ENCODE results near the gene XRCC5. TPM values are rescaled to one million over a fixed set of nuclear protein-coding genes. Genes with fewer than 3 reads are reported as not detected.

The XRCC5 gene
- total RNA-seq, 1 donor from 2014 or later = 807 TPM

GRCh38 chr2:216216951-216217903 lies 108.1 kb downstream of the XRCC5 start:
- H3K27me3 Mint-ChIP-seq (ENCODE audit: insufficient read depth, low read depth) = no peaks in the 10 kb centered on the region
- Histone ChIP-seq H3K4me2 (no peak overlapping the region), H2AFZ (replicated peaks) (no peak overlapping the region)

GRCh38 chr2:216217904-216218260 lies 108.7 kb downstream of the XRCC5 start:
- H2AFZ ChIP-seq (replicated peaks) = no peak overlapping the region
- Mint-ChIP-seq H3K36me3 (peaks cover 3% of the 10 kb centered on the region), H3K27me3 (ENCODE audit: insufficient read depth, low read depth) (no peaks in the 10 kb centered on the region), H3K9me3 (no peaks in the 10 kb centered on the region), H3K27ac (no peak overlapping the region), H3K4me1 (no peaks in the 10 kb centered on the region), H3K4me3 (no peak overlapping the region)
- H3F3A ChIP-seq (ENCODE audit: low read depth) = no peaks in the 10 kb centered on the region
- H4K20me1 ChIP-seq (ENCODE audit: low read depth) = no peaks in the 10 kb centered on the region
- no peak overlapping the region for H3K4me3 ChIP-seq
- H3K27me3 ChIP-seq = no peaks in the 10 kb centered on the region
- no peaks in the 10 kb centered on the region for H3K79me2 ChIP-seq (ENCODE audit: low read depth)
- H3K9ac ChIP-seq = no peak overlapping the region
- DNase-seq (ENCODE audit: low spot score) = no peak
- no peaks in the 10 kb centered on the region for H3K9me3 ChIP-seq (ENCODE audit: low read depth)
- no peaks in the 10 kb centered on the region for H3K36me3 ChIP-seq
- TF ChIP-seq EZH2phosphoT487 (IDR thresholded peaks at IDR 0.05) = no peak
- no peak for TF ChIP-seq CTCF (IDR thresholded peaks at IDR 0.05)
- H3K27ac ChIP-seq = no peak overlapping the region
- no peak overlapping the region for H3K4me2 ChIP-seq
- H3K4me1 ChIP-seq = no peaks in the 10 kb centered on the region

More at GRCh38 chr2:216216951-216217903, 108.1 kb downstream of the XRCC5 start:
- Histone ChIP-seq H3K9me3 (ENCODE audit: low read depth) (no peaks in the 10 kb centered on the region), H4K20me1 (ENCODE audit: low read depth) (no peaks in the 10 kb centered on the region), H3K4me3 (no peak overlapping the region), H3F3A (ENCODE audit: low read depth) (no peaks in the 10 kb centered on the region), H3K27me3 (no peaks in the 10 kb centered on the region), H3K4me1 (no peaks in the 10 kb centered on the region), H3K79me2 (ENCODE audit: low read depth) (no peaks in the 10 kb centered on the region), H3K27ac (no peak overlapping the region), H3K9ac (no peak overlapping the region), H3K36me3 (no peaks in the 10 kb centered on the region)
- H3K4me3 Mint-ChIP-seq = no peak overlapping the region
- no peak overlapping the region for H3K27ac Mint-ChIP-seq
- peaks cover 6% of the 10 kb centered on the region for H3K36me3 Mint-ChIP-seq
- TF ChIP-seq EZH2 (IDR thresholded peaks at IDR 0.05) = no peak
- TF ChIP-seq CTCF (IDR thresholded peaks at IDR 0.05) = no peak
- no peak for TF ChIP-seq EZH2phosphoT487 (IDR thresholded peaks at IDR 0.05)
- DNase-seq (ENCODE audit: low spot score) = no peak
- H3K9me3 Mint-ChIP-seq = no peaks in the 10 kb centered on the region
- no peaks in the 10 kb centered on the region for H3K4me1 Mint-ChIP-seq

GRCh38 chr2:216219861-216220260 lies 110.7 kb downstream of the XRCC5 start:
- DNase-seq (ENCODE audit: low spot score) = no peak
- Mint-ChIP-seq H3K27me3 (ENCODE audit: insufficient read depth, low read depth) (no peaks in the 10 kb centered on the region), H3K36me3 (peaks cover 3% of the 10 kb centered on the region), H3K27ac (no peak overlapping the region), H3K4me3 (no peak overlapping the region), H3K9me3 (no peaks in the 10 kb centered on the region), H3K4me1 (no peaks in the 10 kb centered on the region)
- Histone ChIP-seq H3K4me2 (no peak overlapping the region), H3K9ac (no peak overlapping the region), H3K36me3 (no peaks in the 10 kb centered on the region), H3K27me3 (no peaks in the 10 kb centered on the region), H3K4me3 (no peak overlapping the region), H3K79me2 (ENCODE audit: low read depth) (no peaks in the 10 kb centered on the region), H3K27ac (no peak overlapping the region), H3K4me1 (no peaks in the 10 kb centered on the region), H3F3A (ENCODE audit: low read depth) (no peaks in the 10 kb centered on the region), H4K20me1 (ENCODE audit: low read depth) (no peaks in the 10 kb centered on the region), H3K9me3 (ENCODE audit: low read depth) (no peaks in the 10 kb centered on the region), H2AFZ (replicated peaks) (no peak overlapping the region)
- TF ChIP-seq CTCF (IDR thresholded peaks at IDR 0.05) (no peak), EZH2phosphoT487 (IDR thresholded peaks at IDR 0.05) (no peak), EZH2 (IDR thresholded peaks at IDR 0.05) (no peak)

Measured in neural progenitor cell (in vitro differentiated cells).